SK-N-SH (cell line): Measurements from ENCODE around the gene RMDN2.

Source experiments
- CTCF ChIP-seq: fragments of 200-600 bp; sonication (generic); IDR thresholded peaks from 2 replicates; pipeline ENCODE4 v1.6.1; 2017; ENCODE audit warnings: antibody characterized with exemption, mild to moderate bottlenecking, moderate library complexity
- GABPA ChIP-seq: IDR thresholded peaks from 2 replicates; pipeline ENCODE4 v1.4.0; 2012; ENCODE audit warnings: low read depth, mild to moderate bottlenecking
- NRF1 ChIP-seq: IDR thresholded peaks from 2 replicates; pipeline ENCODE4 v1.6.1; 2012; ENCODE audit warnings: low read depth, mild to moderate bottlenecking, low read length

GRCh38 chr2:37925063-37925897 is at the start of gene RMDN2:
- TF ChIP-seq CTCF (peak; percentile 18; the same call in 1 of the 2 replicates), GABPA (peak; percentile 99), NRF1 (peak; percentile 77)
